ENCODE data around the gene MDM2. TPM values are rescaled to one million over a fixed set of nuclear protein-coding genes. Genes with fewer than 3 reads are reported as not detected.
"Not testable (repeated sequence)": the region's sequence is repeated elsewhere in the genome, so short reads cannot be mapped to it uniquely, and the experiment has no call there.

MDM2 gene
- total RNA-seq, 1 donor from 2014 or later, result 99.5 TPM

DNA sequence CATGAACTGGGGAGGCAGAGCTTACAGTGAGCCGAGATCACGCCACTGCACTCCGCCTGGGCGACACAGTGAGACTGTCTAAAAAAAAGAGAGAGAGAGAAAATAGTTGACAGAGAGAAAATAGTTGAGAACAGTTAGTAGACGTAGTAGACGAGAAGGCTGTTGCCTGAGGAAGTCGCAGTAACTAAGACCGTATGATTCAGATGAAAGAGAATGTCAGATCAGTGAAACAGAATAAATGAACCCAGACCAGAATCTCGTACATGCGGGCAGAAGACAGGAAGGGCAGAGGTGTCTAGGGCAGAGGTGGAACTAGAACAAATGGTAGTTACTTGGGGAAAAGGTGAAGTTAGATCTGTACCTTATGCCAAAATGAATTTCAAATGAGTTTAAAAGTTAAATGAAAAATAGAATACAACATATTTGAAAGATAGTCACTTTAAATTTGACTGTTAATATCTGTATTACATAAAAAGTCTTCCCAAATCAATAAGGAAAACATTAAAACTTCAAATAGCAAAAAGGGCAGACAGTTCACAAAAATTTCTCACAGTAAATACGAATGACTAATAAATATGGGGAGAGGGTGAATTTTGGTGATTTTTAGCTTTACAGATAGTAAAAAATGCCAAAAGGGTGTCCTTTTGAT, 17.7 kb downstream of the MDM2 start:
- no peak for DNase-seq (ENCODE audit: low spot score)

- DNase-seq (ENCODE audit: low spot score), result no peak
Measured at GRCh38 chr12:68827895-68828671, 20.1 kb downstream of the MDM2 start.

DNA sequence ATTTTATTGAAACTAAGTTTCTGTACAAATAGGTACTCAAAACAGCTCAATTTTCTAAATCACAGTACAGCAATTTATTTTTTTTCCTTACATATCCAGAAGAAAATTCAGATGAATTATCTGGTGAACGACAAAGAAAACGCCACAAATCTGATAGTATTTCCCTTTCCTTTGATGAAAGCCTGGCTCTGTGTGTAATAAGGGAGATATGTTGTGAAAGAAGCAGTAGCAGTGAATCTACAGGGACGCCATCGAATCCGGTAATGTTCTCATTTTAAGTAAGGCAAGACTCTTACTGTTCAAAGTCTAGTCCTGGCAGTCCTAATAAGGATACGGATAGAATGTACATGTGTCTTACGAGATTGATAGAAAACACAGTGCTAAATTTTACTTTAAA, 20.7 kb downstream of the MDM2 start:
- no peak for DNase-seq (ENCODE audit: low spot score)

DNA sequence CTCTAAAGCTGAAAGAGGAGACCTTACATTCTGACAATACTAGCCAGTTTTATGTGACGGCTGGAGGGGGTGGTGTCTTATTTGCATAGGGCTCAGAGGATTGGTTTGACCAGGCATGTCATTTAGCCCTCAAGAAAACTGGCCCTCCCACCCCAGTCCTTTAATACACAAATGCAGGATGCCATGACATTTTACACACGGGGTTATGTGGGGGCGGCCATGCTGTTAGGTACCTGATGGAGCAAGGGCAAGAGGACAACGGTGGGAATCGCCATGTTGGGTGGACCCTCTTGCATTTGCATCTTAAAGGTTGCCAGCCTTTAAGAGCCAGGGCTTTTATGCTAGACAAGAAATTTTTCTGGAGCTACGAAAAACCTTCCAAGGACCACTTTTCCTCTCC, 23.3 kb downstream of the MDM2 start:
- DNase-seq (ENCODE audit: low spot score), result no peak

DNA sequence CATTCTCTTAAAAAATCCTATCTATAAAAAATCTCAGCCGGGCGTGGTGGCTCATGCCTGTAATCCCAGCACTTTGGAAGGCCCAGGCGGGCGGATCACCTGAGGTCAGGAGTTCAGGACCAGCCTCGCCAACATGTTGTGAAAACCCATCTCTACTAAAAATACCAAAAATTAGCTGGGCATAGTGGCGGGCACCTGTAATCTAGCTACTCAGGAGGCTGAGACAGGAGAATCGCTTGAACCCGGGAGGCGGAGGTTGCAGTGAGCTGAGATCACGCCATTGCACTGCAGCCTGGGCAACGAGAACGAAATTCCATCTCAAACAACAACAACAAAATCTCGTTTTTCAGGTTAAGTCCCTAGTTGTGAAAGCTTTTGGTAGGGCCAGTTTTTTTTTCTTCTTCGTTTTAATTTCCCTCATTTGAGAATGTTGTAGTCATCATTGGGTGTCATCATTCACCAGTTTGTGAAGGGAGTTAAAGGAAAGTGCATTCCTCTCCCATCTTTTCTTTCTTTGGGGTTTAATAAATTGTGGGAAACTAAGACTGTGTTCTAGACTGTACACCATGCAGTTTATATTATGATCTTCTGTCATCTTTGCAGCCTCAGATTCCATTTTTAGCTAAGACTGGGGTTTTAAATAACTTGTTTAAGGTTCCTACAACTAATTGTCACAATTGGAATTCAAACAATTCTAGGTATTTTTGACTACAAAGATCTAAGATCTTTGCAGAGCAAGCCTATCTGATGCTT, 23.9 kb downstream of the MDM2 start:
- no peak for DNase-seq (ENCODE audit: low spot score)

DNA sequence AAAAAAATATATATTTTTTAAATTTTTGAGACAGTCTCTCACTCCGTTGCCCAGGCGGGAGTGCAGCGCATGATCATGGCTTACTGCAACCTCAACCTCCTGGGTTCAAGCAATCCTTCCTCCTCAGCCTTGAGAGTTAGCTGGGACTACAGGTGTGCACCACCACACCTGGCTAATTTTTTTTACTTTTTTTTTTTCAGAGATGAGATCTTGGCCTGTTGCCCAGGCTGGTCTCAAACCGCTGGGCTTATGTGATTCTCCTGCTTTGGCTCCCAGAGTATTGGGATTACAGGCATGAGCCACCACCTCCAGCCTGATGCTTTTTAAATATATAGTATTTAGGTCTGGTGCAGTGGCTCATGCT, 24.5 kb downstream of the MDM2 start:
- no peak for DNase-seq (ENCODE audit: low spot score)

DNA sequence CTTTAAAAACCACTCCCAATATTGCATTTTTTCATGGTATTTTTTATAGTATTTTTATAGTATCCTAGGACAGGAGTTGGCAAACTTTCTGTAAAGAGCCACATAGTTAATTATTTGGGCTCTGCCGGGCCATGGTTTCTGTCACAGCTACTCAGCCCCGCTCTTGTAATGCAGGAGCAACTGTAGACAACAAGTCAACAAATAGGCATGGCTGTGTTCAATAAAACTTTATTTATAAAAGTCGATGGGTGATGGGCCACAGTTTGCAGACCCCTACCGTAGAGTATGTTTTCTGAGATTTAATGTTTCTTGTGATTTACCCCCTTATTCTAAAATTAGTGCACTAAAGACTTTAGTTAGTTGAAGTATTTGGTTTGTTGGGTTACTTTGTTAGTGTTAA, 25.5 kb downstream of the MDM2 start:
- DNase-seq (ENCODE audit: low spot score), result no peak

GRCh38 chr12:68835333-68835908, 27.4 kb downstream of the MDM2 start:
- no peak for DNase-seq (ENCODE audit: low spot score)

DNA sequence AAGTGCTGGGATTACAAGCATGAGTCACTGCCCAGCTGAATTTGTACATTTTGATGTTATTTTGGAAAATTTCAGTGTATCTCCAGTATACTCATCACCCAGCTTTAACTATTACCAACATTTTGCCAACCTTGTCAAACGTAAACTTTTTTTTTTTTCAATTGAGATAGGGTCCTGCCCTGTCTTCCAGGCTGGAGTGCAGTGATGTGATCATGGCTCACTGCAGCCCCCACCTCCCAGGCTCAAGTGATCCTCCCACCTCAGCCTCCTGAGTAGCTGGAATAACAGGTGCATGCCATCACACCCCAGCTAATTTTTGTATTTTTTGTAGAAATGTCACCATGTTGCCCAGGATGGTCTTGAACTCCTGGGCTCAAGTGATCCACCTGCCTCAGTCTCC, 29.2 kb downstream of the MDM2 start:
- DNase-seq (ENCODE audit: low spot score), result no peak

GRCh38 chr12:68838046-68838886, 30.3 kb downstream of the MDM2 start:
- DNase-seq (ENCODE audit: low spot score), result no peak

- DNase-seq (ENCODE audit: low spot score), result no peak
Measured at GRCh38 chr12:68839183-68840147, 31.5 kb downstream of the MDM2 start.

GRCh38 chr12:68841175-68841574, 33.2 kb downstream of the MDM2 start:
- not testable (repeated sequence) for DNase-seq (ENCODE audit: low spot score)

DNA sequence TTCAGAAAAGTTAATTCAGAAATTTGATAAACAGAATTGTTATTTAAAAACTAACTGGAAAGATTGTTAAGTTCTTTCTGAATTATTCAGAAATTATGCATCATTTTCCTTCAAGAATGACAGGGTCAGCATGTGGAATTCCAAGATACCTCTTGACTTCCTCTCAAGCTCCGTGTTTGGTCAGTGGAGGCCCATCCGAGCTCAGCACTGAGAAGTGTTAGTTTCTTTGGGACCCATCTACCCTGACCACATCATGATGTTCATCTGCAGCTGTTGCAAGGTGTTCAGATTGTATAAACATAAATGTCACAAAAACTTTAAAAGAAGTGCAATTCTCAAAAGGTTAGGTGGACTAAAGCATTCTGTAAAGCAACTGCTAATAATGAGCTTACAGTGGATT, 33.7 kb downstream of the MDM2 start:
- no peak for DNase-seq (ENCODE audit: low spot score)

DNA sequence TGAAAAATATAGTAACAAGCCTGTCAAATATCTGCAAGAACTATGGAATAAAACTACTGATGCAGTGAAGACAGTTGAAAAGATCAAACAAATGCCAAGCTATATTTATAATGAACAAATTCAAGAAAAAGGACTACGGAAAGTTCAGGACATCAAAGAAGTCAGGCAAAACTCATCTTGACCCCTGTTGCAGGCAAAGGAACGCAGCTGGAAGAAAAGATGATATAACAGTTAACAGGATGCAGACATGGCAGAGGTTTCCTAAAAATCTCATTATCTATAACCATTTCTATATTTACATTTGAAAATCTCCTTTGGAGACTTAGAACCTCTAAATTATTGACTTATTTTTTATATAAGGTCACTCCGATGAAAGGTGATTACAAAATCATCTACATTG, 34.1 kb downstream of the MDM2 start:
- no peak for DNase-seq (ENCODE audit: low spot score)

GRCh38 chr12:68842784-68843567, 35.0 kb downstream of the MDM2 start:
- no peak for DNase-seq (ENCODE audit: low spot score)

GRCh38 chr12:68844318-68844745, 36.4 kb downstream of the MDM2 start:
- no peak for DNase-seq (ENCODE audit: low spot score)

DNA sequence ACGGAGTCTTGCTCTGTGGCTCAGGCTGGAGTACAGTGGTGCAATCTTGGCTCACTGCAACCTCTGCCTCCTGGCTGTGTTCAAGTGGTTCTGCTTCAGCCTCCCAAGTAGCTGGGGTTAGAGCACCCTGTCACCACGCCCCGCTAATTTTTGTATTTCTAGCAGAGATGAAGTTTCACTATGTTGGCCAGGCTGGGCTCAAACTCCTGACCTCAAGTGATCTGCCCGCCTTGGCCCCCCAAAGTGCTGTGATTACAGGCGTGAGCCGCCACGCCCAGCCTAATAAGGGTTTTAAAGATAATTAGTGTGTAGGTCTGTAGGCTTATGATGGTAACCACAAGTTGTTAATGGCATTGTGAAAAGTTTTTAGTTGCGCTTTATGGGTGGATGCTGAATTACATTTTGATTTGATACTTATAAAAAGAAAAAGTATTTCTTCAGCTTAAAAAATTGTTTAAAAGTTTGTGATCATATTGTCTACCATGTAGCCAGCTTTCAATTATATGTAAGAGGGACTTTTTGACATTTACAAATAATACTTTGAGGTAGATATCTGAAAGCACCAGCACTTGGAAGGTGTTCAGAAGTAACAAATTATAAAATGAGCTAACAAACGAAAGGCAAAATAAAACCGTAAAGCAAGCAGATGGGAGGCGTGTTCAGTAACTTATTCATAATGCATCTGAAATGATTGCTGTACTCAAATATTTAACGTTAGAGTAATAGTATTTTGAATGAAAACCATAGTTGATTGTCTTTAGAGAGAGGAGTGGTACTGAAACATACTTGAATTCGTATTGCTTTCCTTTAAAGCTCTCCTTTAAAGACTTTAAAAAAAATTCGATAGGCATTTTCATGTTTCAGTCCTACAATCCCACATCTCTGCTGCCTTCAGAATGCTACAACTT, 37.1 kb downstream of the MDM2 start:
- DNase-seq (ENCODE audit: low spot score), result no peak

DNA sequence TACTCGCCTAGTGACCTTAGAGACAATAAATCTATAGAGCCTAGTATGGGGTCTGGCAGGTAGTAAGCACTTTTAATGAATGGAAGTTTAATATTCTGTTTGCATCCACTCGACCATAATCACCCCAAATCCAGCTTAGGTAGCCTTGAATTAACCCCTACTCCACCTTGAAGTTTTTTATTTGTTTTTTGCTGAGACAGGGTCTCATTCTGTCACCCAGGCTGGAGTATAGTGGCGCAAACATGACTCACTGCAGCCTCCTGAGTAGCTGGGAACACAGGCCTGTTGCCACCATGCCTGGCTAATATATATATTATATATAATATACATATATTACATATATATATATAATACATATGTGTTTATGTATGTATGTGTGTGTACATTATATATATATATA, 38.8 kb downstream of the MDM2 start:
- no peak for DNase-seq (ENCODE audit: low spot score)

Data from mesenteric fat pad (tissue), 1 donor.